DMS114 treated with DMSO at 0.1 percent for 48 hours (cell line): ENCODE data around the gene GNAO1.
"Not testable (repeated sequence)": the region's sequence is repeated elsewhere in the genome, so short reads cannot be mapped to it uniquely, and the experiment has no call there.

Experiments
- DNase-seq: peaks from one replicate; lab custom pipeline; 2025; ENCODE audit not compliant: unreplicated experiment; lab: John Stamatoyannopoulos, UW

GNAO1 gene

DNA sequence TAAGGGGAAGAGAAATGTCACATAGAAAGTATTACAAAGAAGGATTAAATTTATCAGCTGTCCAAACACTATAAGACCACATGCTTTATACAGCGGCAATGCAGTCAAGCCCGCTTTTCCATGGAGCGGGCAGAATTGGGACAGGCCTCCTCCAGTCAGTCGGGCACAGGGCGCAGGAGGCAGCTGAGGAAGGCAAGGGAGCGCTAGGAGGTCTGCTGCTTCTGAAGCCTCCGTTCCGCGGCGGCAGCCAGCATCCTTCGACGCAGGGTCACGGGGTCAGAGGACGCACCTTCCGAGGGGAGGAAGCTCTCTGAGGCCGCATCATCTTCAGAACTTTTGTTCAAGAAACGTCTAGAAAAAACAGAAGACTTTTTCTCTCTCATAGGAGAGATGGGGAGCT lies 171.4 kb downstream of the GNAO1 start:
- no peak for DNase-seq

DNA sequence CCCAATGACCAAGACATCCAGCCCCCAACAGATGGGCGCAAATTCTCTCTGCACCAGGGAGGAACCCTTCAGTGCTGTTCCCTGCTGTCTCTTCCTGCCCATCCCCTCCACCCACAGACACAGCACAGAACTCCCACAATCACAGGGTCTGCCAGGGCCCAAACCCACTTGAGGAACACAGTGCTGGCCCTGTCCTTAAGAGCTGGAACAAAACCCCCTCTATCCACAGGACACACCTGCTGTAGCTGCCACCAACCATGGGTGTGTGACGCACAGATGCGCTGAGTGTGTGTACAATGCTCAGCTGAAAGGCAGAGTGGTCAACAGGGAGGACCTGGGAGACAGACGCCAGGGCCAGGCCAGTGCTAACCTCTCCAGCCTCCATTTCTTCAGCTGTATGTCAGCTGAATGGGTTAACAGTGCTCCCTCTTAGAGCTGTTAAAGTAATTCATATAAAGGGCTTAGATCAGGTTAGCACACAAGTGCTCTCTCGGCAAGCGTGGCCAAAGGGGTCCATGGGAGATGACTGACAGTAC lies 172.0 kb downstream of the GNAO1 start:
- no peak for DNase-seq

DNA sequence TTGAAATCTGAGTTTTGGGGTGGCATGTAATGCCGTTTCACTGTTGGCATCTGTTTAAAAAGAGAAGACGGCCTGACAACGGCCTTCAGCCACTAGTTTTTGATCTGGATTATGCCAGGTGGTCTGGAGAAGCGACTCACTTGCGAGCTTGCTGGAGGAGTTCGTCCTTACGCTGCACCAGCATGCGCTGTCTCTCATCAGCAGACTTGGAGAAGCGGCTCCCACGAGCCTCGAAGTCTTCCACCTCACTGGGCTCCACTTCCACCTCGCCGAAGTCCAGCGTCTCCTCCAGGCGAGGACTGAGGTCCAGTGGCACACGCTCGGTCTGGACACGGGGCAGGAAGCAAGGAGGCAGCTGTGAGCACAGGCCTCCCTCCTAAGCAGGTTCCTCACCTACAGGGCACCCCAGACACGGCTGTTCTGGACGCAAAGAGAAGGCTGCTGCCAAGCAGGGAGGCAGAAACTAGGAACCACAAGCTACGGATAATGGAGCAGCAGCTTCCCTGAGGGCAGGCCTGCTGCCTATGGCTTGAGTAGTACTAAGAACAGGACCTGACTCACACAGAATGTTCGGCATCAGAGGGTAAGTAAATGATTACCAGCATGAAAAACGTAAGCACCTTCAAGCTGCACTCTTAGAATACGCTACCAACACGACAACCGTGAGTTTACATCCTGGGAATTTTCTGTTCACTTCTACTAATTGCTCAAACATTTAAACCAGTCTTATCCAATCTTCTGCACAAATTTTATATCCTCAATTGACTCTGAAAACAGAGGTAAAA lies 172.7 kb downstream of the GNAO1 start:
- no peak for DNase-seq

DNA sequence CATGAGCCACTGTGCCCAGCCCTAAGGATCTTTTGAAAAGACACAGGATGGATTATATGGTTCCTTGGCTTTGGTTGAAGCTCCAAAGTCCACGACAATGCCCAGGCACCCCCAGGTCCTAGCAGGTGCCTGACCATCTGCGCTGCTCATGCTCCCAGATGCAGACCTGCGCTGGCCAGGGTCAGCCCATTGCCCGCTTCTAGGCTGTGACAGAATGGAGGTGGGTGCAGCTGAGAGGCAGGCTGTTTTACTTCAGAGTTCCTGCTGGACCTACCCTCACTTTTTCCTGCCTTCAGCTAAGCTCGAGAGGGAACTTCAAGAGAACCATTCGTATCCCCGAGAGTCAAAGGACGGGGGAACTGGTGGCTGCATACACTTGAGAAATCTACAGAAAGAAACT lies 173.6 kb downstream of the GNAO1 start:
- DNase-seq: no peak

DNA sequence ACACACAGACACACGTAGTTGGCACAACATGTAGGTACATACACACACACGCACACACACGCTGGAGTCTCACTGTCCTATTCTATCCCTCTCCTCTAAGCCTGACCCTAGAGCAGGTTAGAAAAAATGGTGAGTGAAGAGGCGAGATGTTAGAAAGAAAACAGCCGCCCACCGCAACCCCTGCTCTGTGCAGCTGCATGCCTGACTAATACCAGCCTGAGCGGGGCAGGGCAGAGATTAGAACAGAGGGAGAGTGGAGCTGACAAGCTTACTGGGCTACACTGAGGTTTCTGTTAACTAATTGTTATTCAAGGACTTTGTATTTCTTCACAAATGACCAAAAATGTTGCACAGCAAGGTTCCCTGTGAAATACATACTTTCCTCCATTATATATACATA lies 174.3 kb downstream of the GNAO1 start:
- DNase-seq: no peak

- no peak for DNase-seq
These were observed 175.7 kb downstream of the GNAO1 start for GRCh38 chr16:56366945-56367344.

- DNase-seq: no peak
These were observed 176.5 kb downstream of the GNAO1 start for GRCh38 chr16:56367764-56368163.

GRCh38 chr16:56368545-56368944 lies 177.3 kb downstream of the GNAO1 start:
- no peak for DNase-seq

DNA sequence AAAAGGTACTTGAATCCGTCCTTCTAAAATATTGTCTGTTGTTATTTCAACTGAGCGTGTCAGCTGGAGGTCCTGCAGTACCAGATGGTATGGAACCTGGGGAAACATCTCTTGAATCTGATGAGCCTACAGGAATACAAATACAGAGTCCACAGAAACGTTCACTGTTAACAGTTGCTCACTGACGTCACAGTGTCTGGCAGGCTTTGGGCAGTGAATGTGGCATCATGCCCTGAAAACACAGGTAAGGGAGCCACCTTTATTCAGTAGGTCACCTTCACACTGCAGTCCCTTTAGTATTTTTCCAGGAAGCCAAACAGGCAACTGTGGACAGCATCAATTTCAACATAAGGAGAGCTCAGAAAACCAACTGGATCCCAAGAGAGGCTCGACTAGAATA lies 177.9 kb downstream of the GNAO1 start:
- DNase-seq: no peak

GRCh38 chr16:56370185-56370874 lies 179.0 kb downstream of the GNAO1 start:
- no peak for DNase-seq

GRCh38 chr16:56370875-56371659 lies 179.8 kb downstream of the GNAO1 start:
- DNase-seq: no peak

- DNase-seq: no peak
These were observed 180.3 kb downstream of the GNAO1 start for GRCh38 chr16:56371660-56371937.

DNA sequence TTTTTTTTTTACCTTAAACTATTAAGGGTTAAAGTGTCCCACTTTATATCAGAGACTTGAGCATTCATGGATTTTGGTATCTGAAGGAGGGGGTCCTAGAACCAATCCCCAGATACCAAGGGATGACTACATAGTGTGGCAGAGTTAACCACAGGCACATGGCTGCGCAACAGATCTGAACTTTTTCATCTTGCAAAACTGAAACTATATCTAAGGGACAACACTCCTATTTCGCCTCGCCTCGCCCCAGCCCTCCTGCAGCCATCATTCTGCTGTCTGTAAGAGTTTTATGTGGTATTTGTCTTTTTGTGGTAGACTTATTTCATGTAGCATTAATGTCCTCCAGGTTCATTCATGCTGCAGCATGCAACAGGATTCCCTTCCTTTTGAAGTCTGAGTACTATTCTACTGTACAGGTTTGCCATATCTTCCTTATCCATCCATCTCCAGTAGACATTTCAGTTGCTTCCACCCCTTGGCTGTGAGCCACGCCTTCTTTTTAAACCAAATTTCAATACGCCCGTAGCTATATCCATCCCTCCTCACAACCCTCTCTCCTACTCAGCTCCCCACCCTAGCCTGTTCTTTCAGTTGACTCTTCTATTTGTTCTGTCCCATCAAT lies 180.8 kb downstream of the GNAO1 start:
- no peak for DNase-seq

GRCh38 chr16:56373003-56373402 lies 181.7 kb downstream of the GNAO1 start:
- no peak for DNase-seq

DNA sequence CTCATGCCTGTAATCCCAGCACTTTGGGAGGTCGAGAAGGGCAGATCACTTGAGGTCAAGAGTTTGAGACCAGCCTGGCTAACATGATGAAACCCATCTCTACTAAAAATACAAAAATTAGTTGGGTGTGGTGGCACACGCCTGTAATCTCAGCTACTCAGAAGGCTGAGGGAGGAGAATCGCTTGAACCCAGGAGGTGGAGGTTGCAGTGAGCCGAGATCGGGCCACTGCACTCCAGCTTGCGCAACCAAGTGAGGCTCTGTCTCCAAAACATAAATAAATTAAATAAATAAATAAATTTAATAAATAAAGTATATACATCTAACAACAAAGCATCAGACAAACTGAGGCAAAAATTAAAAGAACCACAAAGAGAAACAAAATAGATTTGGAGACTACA lies 184.5 kb downstream of the GNAO1 start:
- DNase-seq: not testable (repeated sequence)

DNA sequence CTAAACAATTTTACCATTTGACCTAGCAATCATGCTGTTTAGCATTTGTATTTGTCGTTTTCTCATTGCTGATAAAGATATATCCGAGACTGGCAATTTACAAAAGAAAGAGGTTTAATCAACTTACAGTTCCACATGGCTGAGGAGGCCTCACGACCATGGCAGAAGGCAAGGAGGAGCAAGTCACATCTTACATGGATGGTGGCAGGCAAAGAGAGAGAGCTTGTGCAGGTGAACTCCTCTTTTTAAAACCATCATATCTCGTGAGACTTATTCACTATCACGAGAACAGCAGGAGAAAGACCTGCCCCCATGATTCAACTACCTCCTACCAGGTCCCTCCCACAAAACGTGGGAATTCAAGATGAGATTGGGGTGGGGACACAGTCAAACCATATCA lies 187.8 kb downstream of the GNAO1 start:
- DNase-seq: not testable (repeated sequence)

DNA sequence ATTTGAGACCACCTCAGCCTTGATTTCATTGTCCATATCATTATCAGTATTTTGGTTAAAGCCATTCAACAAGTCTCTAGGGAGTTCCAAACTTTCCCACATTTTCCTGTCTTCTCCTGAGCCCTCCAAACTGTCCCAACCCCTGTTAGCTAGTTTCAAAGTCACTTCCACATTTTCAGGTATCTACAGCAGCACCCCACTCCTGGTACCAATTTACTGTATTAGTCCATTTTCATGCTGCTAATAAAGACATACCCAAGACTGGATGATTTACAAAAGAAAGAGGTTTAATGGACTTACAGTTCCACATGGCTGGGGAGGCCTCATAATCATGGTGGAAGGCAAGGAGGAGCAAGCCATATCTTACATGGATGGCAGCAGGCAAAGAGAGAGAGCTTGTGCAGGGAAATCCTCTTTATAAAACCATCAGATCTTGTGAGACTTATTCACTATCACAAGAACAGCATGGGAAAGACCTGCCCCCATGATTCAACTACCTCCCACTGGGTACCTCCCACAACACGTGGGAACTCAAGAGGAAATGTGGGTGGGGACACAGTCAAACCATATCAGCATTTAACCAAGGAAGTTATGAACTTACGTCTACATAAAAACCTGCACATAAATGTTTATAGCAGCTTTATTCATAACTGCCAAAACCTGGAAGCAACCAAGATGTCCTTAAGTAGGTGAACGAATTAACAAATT lies 189.6 kb downstream of the GNAO1 start:
- not testable (repeated sequence) for DNase-seq

DNA sequence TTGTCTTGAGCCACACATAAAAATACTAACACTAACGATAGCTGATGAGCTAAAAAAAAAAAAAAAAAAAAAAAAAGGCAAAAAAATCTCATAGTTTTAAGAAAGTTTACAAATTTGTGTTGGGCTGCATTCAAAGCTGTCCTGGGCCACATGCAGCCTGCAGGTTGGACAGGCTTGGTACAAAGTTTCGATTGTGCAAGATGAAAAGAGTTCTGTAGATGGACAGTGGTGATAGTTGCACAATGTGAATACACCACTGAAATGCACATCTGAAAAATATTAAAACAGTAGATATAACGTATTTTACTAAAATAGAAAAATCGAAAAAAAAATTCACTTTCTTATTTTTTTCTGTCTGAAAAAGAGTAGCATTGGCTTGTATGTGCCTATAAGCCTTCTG lies 191.2 kb downstream of the GNAO1 start:
- DNase-seq: no peak

DNA sequence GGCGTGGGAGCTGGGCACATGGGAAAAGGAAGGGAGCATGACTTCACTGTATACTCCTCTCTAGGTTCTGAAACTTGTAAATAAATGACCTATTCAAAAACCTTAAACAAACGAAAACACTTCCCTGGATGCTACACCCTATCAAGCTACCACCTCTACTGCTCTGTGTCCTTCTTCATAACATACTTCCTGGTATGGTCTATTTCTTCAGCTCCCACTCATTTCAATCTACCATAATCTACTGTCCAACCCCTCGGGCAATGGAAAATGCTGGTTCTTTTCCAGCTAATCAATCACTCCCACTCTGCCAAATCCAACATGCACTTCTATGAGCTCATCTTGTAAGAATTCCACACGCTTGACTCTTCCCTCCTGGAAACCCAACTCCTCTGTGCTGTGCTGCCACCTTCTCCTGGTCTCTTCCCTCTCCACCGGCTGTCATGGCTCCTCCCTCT lies 191.6 kb downstream of the GNAO1 start:
- no peak for DNase-seq

DNA sequence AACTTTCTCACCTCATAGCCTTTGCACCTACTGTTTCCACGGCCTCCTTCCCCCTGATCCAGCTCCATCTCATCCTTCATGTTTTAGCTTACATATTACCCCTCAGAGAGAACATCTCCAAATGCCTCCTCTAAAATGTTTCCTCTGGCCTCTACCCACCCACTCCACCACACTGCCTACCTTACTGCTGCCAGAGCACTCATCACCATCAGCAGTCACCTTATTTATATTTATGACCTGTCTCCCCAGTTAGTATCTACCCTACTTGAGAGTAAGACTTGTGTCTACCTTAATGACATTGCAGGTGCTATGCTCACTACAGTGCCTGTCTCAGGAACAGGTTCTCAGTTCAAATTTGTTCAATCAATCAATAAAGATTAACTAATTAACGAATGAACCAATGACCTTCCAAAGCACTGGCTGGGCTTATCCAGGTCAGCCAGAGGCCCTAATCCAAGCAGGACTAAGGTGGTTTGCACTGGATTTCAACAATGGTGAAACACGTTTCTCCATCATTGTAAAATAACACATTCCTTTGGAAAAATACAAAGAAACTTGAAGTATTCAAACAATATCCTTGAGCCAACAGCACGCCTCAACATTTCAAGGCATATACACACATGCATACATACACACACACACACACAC lies 192.9 kb downstream of the GNAO1 start:
- DNase-seq: no peak
